Measurements from ENCODE around the gene KCNC1.

The KCNC1 gene

DNA sequence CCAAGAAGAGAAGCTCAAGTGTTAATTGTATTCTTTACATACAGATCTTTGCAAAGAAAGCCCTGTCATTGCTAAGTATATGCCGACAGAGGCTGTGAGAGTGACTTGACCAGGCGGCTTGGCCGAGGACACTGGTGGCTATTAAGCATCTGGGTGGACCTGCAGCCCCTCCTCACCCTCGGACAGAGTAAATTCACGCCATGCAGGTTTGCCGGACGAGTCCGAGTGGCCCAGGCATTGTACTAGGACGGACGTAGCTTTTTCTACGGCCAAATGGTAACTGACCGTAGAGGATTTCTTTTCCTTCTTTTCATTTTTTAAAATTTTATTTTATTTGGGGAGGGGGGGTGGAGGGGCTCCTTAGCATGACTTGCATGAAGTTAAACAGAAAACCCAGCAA is 47.0 kb downstream of the KCNC1 start:
- Histone ChIP-seq H3K4me3 (ENCODE audit: low read length) (no peak overlapping the region), H3K36me3 (replicated peaks; ENCODE audit: low read depth, low read length) (no peaks in the 10 kb centered on the region), H4K20me1 (ENCODE audit: insufficient read depth, low read length) (no peaks in the 10 kb centered on the region), H3K79me2 (ENCODE audit: low read length) (no peaks in the 10 kb centered on the region), H3K4me2 (ENCODE audit: low read length) (no peak overlapping the region), H3K4me1 (ENCODE audit: low read length) (no peaks in the 10 kb centered on the region), H3K27me3 (ENCODE audit: low read depth, low read length) (no peaks in the 10 kb centered on the region), H3K9ac (ENCODE audit: low read length) (no peak overlapping the region), H3K27ac (ENCODE audit: low read length) (no peak overlapping the region), H3K9me3 (ENCODE audit: insufficient read depth, low read length) (no peaks in the 10 kb centered on the region), H2AFZ (ENCODE audit: low read depth, low read length) (no peak overlapping the region)
- TF ChIP-seq, protein P1, sequence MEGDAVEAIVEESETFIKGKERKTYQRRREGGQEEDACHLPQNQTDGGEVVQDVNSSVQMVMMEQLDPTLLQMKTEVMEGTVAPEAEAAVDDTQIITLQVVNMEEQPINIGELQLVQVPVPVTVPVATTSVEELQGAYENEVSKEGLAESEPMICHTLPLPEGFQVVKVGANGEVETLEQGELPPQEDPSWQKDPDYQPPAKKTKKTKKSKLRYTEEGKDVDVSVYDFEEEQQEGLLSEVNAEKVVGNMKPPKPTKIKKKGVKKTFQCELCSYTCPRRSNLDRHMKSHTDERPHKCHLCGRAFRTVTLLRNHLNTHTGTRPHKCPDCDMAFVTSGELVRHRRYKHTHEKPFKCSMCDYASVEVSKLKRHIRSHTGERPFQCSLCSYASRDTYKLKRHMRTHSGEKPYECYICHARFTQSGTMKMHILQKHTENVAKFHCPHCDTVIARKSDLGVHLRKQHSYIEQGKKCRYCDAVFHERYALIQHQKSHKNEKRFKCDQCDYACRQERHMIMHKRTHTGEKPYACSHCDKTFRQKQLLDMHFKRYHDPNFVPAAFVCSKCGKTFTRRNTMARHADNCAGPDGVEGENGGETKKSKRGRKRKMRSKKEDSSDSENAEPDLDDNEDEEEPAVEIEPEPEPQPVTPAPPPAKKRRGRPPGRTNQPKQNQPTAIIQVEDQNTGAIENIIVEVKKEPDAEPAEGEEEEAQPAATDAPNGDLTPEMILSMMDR (IDR thresholded peaks at IDR 0.05; ENCODE audit: low read depth, low read length), result no peak
- no peak for TF ChIP-seq EZH2phosphoT487 (IDR thresholded peaks at IDR 0.05; ENCODE audit: low read depth)

DNA sequence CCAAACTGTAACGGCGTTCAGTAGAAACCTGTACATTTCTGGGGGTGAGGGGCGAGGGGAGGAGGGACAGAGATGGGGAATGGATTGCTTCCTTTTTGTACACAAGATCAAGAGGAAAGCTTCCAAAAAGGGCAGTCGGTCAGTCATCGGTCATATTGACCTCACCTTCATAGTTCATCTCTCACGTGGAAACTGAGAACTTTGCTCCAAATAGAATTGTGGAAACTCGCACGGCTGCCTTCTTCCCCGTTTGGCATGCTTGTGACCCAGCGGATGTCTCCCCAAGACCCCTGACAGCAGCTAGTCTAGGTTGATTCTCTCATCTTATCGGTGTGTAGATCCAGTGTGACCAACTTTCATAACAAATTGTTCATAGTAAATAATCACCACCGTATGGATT is 47.6 kb downstream of the KCNC1 start:
- H3K9me3 ChIP-seq (ENCODE audit: insufficient read depth, low read length), result no peaks in the 10 kb centered on the region

DNA sequence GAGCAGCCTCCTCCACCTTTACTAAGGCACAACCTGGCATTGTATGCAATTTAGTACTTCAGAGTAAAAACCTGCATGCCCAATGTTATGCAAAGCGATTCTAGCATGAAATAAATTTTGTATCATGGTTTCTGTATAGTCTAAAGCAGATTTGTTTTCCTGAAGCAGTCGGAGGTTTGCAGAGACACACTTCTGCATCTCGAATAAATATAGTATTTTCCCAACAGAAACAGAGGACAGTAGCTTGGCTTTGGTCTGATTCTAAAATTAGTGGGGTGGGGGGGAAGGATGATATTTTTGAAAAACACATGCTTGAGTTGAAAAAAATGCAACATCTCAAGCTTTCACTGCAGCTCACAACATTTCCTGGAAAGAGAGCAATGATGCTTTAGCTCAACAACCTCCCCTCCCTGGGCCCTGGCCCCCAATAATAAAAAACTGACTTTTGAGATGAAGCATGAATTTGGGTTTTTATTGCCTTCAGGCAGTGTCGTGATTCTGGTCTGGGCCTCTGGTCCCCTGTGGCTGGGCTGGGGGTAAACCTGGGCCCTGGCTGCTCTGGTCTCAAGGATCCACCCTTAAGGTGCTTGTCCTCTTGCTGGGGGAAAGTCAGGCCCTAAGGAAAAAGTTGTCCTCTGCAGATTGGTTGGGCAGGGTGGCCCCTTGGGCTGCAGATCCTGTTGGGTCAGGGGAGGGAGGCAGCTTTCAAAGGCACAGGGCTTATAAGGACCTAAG is 48.2 kb downstream of the KCNC1 start:
- H3K9me3 ChIP-seq (ENCODE audit: insufficient read depth, low read length), result no peaks in the 10 kb centered on the region
- H3K36me3 ChIP-seq (replicated peaks; ENCODE audit: low read depth, low read length), result no peaks in the 10 kb centered on the region
- no peak overlapping the region for H3K9ac ChIP-seq (ENCODE audit: low read length)
- no peak overlapping the region for H2AFZ ChIP-seq (ENCODE audit: low read depth, low read length)
- no peak overlapping the region for H3K4me3 ChIP-seq (ENCODE audit: low read length)
- H3K4me1 ChIP-seq (ENCODE audit: low read length), result no peaks in the 10 kb centered on the region
- no peak overlapping the region for H3K4me2 ChIP-seq (ENCODE audit: low read length)
- no peak overlapping the region for H3K27ac ChIP-seq (ENCODE audit: low read length)
- H4K20me1 ChIP-seq (ENCODE audit: insufficient read depth, low read length), result no peaks in the 10 kb centered on the region
- no peaks in the 10 kb centered on the region for H3K79me2 ChIP-seq (ENCODE audit: low read length)
- TF ChIP-seq EZH2phosphoT487 (IDR thresholded peaks at IDR 0.05; ENCODE audit: low read depth), result no peak
- TF ChIP-seq, protein P1 (IDR thresholded peaks at IDR 0.05; ENCODE audit: low read depth, low read length), result no peak
- no peaks in the 10 kb centered on the region for H3K27me3 ChIP-seq (ENCODE audit: low read depth, low read length)

More for the DNA sequence above, 47.6 kb downstream of the KCNC1 start:
- no peaks in the 10 kb centered on the region for H3K36me3 ChIP-seq (replicated peaks; ENCODE audit: low read depth, low read length)
- no peak overlapping the region for H2AFZ ChIP-seq (ENCODE audit: low read depth, low read length)
- H3K4me2 ChIP-seq (ENCODE audit: low read length), result no peak overlapping the region
- no peaks in the 10 kb centered on the region for H4K20me1 ChIP-seq (ENCODE audit: insufficient read depth, low read length)
- no peak overlapping the region for H3K27ac ChIP-seq (ENCODE audit: low read length)
- no peaks in the 10 kb centered on the region for H3K79me2 ChIP-seq (ENCODE audit: low read length)
- no peak overlapping the region for H3K4me3 ChIP-seq (ENCODE audit: low read length)
- H3K27me3 ChIP-seq (ENCODE audit: low read depth, low read length), result no peaks in the 10 kb centered on the region
- H3K4me1 ChIP-seq (ENCODE audit: low read length), result no peaks in the 10 kb centered on the region
- H3K9ac ChIP-seq (ENCODE audit: low read length), result no peak overlapping the region
- TF ChIP-seq EZH2phosphoT487 (IDR thresholded peaks at IDR 0.05; ENCODE audit: low read depth), result no peak
- TF ChIP-seq, protein P1 (IDR thresholded peaks at IDR 0.05; ENCODE audit: low read depth, low read length), result no peak

DNA sequence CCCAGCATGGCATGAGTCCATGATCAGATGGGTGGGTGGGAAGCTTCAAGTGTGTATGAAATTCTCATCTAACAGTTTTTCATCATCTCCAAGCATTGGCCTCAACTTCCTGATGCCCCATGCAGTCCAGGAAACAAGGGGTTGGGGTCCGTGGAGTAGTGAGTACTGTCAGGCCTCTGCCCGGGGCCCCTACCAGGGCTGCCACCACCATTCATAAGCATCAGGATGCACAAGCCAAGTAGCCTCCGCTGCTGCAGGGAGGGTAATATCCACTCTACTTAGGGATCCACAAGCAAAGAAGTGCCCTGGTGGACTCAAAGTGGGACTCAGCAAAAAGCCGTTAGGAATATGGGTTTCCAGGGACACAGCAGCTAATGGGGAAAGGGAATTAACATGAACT is 49.3 kb downstream of the KCNC1 start:
- Histone ChIP-seq H3K4me1 (ENCODE audit: low read length) (no peaks in the 10 kb centered on the region), H3K27ac (ENCODE audit: low read length) (no peak overlapping the region), H3K9ac (ENCODE audit: low read length) (no peak overlapping the region), H2AFZ (ENCODE audit: low read depth, low read length) (no peak overlapping the region), H3K27me3 (ENCODE audit: low read depth, low read length) (no peaks in the 10 kb centered on the region), H3K36me3 (replicated peaks; ENCODE audit: low read depth, low read length) (no peaks in the 10 kb centered on the region), H3K9me3 (ENCODE audit: insufficient read depth, low read length) (no peaks in the 10 kb centered on the region), H3K4me2 (ENCODE audit: low read length) (no peak overlapping the region), H3K4me3 (ENCODE audit: low read length) (no peak overlapping the region), H3K79me2 (ENCODE audit: low read length) (no peaks in the 10 kb centered on the region), H4K20me1 (ENCODE audit: insufficient read depth, low read length) (no peaks in the 10 kb centered on the region)
- no peak for TF ChIP-seq EZH2phosphoT487 (IDR thresholded peaks at IDR 0.05; ENCODE audit: low read depth)
